ENCODE data around the gene FSTL4. TPM values are rescaled to one million over a fixed set of nuclear protein-coding genes. Genes with fewer than 3 reads are reported as not detected.

The FSTL4 gene
- total and polyA plus RNA-seq, 2 of the 13 experiments (the other 11 are each of a cell fraction or from before 2014, with no cell fraction given) = 2.1 to 3.0 TPM

DNA sequence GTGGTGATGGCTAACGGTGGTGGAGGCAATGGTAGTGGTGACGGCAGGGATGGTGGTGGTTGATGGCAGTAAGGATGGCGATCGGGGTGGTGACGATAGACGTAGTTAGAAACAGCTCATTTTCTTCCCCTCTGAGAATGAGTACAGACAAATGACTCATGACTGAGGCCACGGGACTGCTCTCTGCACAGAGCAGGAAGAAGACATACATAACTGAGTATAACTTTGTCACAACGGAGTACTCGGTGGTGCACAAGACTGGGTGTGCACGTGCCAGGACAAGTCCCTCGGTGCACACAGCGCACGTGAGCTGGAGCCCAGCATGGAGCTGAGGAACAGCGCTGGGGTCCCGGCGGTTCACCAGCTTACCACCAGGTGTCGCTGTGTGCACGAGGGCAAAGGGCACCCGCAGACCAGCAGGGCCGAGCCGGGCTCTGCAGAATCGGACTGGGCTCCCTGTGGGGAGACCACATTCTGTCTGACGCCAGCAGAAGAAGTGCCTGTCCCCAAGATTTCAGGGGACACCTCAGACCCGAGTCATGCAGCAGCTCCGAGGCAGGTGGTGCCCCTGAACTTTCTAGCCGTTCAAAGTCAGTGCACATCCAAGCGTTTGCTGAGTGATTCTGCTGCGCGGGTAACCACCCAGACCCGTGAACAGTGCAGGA is 188.6 kb downstream of the FSTL4 start (continued):
- peak; percentile 36; the same call in 1 of the 2 replicates for TF ChIP-seq ATF2 (CRISPR knock-in tag; IDR thresholded peaks at IDR 0.05)
- TF ChIP-seq ZFP36L2 (CRISPR knock-in tag; IDR thresholded peaks at IDR 0.05) = no peak
- 0 out of 2 replicates have a peak, but pooled peaks have one; percentile 58 for TF ChIP-seq ZNF264 (CRISPR knock-in tag; IDR thresholded peaks at IDR 0.05)
- TF ChIP-seq ZSCAN25 (CRISPR knock-in tag; IDR thresholded peaks at IDR 0.05) = no peak
- no peak for TF ChIP-seq RNF219 (CRISPR knock-in tag; IDR thresholded peaks at IDR 0.05)
- no peak for TF ChIP-seq NR3C1 (CRISPR knock-in tag; IDR thresholded peaks at IDR 0.05)
- TF ChIP-seq ZNF598 (CRISPR knock-in tag; IDR thresholded peaks at IDR 0.05; ENCODE audit: borderline replicate concordance) = no peak
- TF ChIP-seq ZMYM4 (CRISPR knock-in tag; IDR thresholded peaks at IDR 0.05) = 0 out of 2 replicates have a peak, but pooled peaks have one; percentile 31
- TF ChIP-seq HNRNPL (IDR thresholded peaks at IDR 0.05; ENCODE audit: low read depth, low read length) = no peak
- TF ChIP-seq PAWR (CRISPR knock-in tag; IDR thresholded peaks at IDR 0.05; ENCODE audit: borderline replicate concordance) = no peak
- peak; percentile 44; the same call in 1 of the 2 replicates for TF ChIP-seq ARNTL (CRISPR knock-in tag; IDR thresholded peaks at IDR 0.05)
- peak; percentile 57; the same call in 1 of the 2 replicates for TF ChIP-seq ZNF256 (CRISPR knock-in tag; conservative IDR thresholded peaks at IDR 0.05)
- no peak for TF ChIP-seq ZNF510 (CRISPR knock-in tag; IDR thresholded peaks at IDR 0.05; ENCODE audit: low read depth)
- peak; percentile 49; the same call in 1 of the 2 replicates for TF ChIP-seq ERF (CRISPR knock-in tag; IDR thresholded peaks at IDR 0.05)
- no peak for TF ChIP-seq ZNF143 (CRISPR knock-in tag; IDR thresholded peaks at IDR 0.05)
- TF ChIP-seq ZNF703 (CRISPR knock-in tag; IDR thresholded peaks at IDR 0.05; ENCODE audit: borderline replicate concordance) = 0 out of 2 replicates have a peak, but pooled peaks have one; percentile 57
- no peak for TF ChIP-seq RBAK (CRISPR knock-in tag; IDR thresholded peaks at IDR 0.05)
- TF ChIP-seq ZBTB46 (CRISPR knock-in tag; IDR thresholded peaks at IDR 0.05; ENCODE audit: borderline replicate concordance) = 0 out of 2 replicates have a peak, but pooled peaks have one; percentile 45
- no peak for TF ChIP-seq NCOR1 (IDR thresholded peaks at IDR 0.05; ENCODE audit: borderline replicate concordance, low read length)
- TF ChIP-seq ZNF251 (CRISPR knock-in tag; IDR thresholded peaks at IDR 0.05) = peak; percentile 38; the same call in 1 of the 2 replicates
- TF ChIP-seq NR2F1 (CRISPR knock-in tag; IDR thresholded peaks at IDR 0.05) = peak; percentile 90 to 95
- TF ChIP-seq, protein P1, sequence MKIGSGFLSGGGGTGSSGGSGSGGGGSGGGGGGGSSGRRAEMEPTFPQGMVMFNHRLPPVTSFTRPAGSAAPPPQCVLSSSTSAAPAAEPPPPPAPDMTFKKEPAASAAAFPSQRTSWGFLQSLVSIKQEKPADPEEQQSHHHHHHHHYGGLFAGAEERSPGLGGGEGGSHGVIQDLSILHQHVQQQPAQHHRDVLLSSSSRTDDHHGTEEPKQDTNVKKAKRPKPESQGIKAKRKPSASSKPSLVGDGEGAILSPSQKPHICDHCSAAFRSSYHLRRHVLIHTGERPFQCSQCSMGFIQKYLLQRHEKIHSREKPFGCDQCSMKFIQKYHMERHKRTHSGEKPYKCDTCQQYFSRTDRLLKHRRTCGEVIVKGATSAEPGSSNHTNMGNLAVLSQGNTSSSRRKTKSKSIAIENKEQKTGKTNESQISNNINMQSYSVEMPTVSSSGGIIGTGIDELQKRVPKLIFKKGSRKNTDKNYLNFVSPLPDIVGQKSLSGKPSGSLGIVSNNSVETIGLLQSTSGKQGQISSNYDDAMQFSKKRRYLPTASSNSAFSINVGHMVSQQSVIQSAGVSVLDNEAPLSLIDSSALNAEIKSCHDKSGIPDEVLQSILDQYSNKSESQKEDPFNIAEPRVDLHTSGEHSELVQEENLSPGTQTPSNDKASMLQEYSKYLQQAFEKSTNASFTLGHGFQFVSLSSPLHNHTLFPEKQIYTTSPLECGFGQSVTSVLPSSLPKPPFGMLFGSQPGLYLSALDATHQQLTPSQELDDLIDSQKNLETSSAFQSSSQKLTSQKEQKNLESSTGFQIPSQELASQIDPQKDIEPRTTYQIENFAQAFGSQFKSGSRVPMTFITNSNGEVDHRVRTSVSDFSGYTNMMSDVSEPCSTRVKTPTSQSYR (CRISPR knock-in tag; IDR thresholded peaks at IDR 0.05; ENCODE audit: borderline replicate concordance) = no peak

Data from HepG2 (cell line).